NCI-H2196 (cell line): ENCODE measurements around the gene ERMN.
"Not testable (repeated sequence)": the region's sequence is repeated elsewhere in the genome, so short reads cannot be mapped to it uniquely, and the experiment has no call there.

Experiments
- DNase-seq: peaks from one replicate; lab custom pipeline; 2025; ENCODE audit not compliant: unreplicated experiment; lab: John Stamatoyannopoulos, UW

The ERMN gene

GRCh38 chr2:157325786-157326185 lies at the start of gene ERMN:
Gene ERMN (minus strand): TSS chr2:157325824. CDS start chr2:157325642, 182 bp downstream.
- DNase-seq, result no peak

- no peak for DNase-seq
Measured at GRCh38 chr2:157375384-157375783, 49.8 kb upstream of the ERMN start.

- not testable (repeated sequence) for DNase-seq
Measured at GRCh38 chr2:157368508-157368907, 42.9 kb upstream of the ERMN start.

GRCh38 chr2:157367704-157368103 lies 42.1 kb upstream of the ERMN start:
- DNase-seq, result no peak

GRCh38 chr2:157364257-157364974 lies 38.8 kb upstream of the ERMN start:
- DNase-seq, result no peak

GRCh38 chr2:157363612-157364101 lies 38.0 kb upstream of the ERMN start:
- DNase-seq, result no peak

GRCh38 chr2:157362627-157363026 lies 37.0 kb upstream of the ERMN start:
- no peak for DNase-seq

GRCh38 chr2:157361526-157361925 lies 35.9 kb upstream of the ERMN start:
- DNase-seq, result no peak

GRCh38 chr2:157359628-157360027 lies 34.0 kb upstream of the ERMN start:
- DNase-seq, result no peak

GRCh38 chr2:157355618-157356017 lies 30.0 kb upstream of the ERMN start:
- no peak for DNase-seq

- DNase-seq, result no peak
Measured at GRCh38 chr2:157349949-157350515, 24.4 kb upstream of the ERMN start.

GRCh38 chr2:157348291-157348921 lies 22.8 kb upstream of the ERMN start:
- DNase-seq, result no peak

GRCh38 chr2:157345647-157346389 lies 20.2 kb upstream of the ERMN start:
- DNase-seq, result no peak

GRCh38 chr2:157341381-157341780 lies 15.8 kb upstream of the ERMN start:
- DNase-seq, result not testable (repeated sequence)

GRCh38 chr2:157339965-157340655 lies 14.5 kb upstream of the ERMN start:
- no peak for DNase-seq

GRCh38 chr2:157337978-157338377 lies 12.4 kb upstream of the ERMN start:
- no peak for DNase-seq

- peak; percentile 7 for DNase-seq
Measured at GRCh38 chr2:157336137-157337010, 10.8 kb upstream of the ERMN start.

- no peak for DNase-seq
Measured at GRCh38 chr2:157334797-157335196, 9.2 kb upstream of the ERMN start.

- no peak for DNase-seq
Measured at GRCh38 chr2:157334335-157334734, 8.7 kb upstream of the ERMN start.
